HEK293 (cell line): ENCODE results near the gene G3BP1.
"Not testable (repeated sequence)": the region's sequence is repeated elsewhere in the genome, so short reads cannot be mapped to it uniquely, and the experiment has no call there.

ENCODE experiments used
- CTCF ChIA-PET: fragments of 350-600 bp; formaldehyde crosslinking; extraction: SDS; loops from one replicate; lab custom pipeline; 2021; ENCODE audit warnings: antibody characterized with exemption; lab: Yijun Ruan, JAX
- POLR2A ChIA-PET: fragments of 300-600 bp; formaldehyde crosslinking; extraction: SDS; loops from one replicate; lab custom pipeline; 2020; ENCODE audit warnings: antibody characterized with exemption, inconsistent platforms; lab: Yijun Ruan, JAX
- H3K27ac ChIP-seq: fragments of 200-500 bp; sonication (Bioruptor generic); 2 replicates; pipeline ENCODE4 v1.5.1; 2014; ENCODE audit warnings: low read depth, low read length, control low read depth, inconsistent platforms; ENCODE audit errors: extremely low read depth
- H3K36me3 ChIP-seq, 2 experiments: fragments of 200-500 bp in 1 of 2; sonication (Bioruptor generic) in 1 of 2; 1 replicate in 1 of 2; 2 replicates in 1 of 2; pipeline ENCODE4 v1.5.1; 2014 to 2017; ENCODE audit warnings: inconsistent platforms in 2 of 2, low read length in 2 of 2; ENCODE audit not compliant: control insufficient read depth in 2 of 2, insufficient read depth in 1 of 2
- H3K4me1 ChIP-seq: fragments of 200-500 bp; sonication (Bioruptor generic); 2 replicates; pipeline ENCODE4 v1.5.1; 2014; ENCODE audit warnings: mild to moderate bottlenecking, low read length, inconsistent platforms; ENCODE audit not compliant: control insufficient read depth, insufficient read depth
- H3K4me3 ChIP-seq: 2 replicates; pipeline ENCODE4 v1.5.1; 2011; ENCODE audit warnings: low read depth, mild to moderate bottlenecking, control low read depth, low read length, moderate library complexity
- H3K9me3 ChIP-seq: fragments of 200-500 bp; sonication (Bioruptor generic); 2 replicates; pipeline ENCODE4 v1.5.1; 2014; ENCODE audit warnings: low read depth, low read length, inconsistent platforms; ENCODE audit not compliant: control insufficient read depth, insufficient read depth
- GLI2 ChIP-seq: fragments of 450-650 bp; formaldehyde crosslinking; IDR thresholded peaks from 2 replicates; pipeline ENCODE4; 2017; ENCODE audit warnings: missing biosample characterization, missing genetic modification characterization, low read depth, borderline replicate concordance
- PRDM10 ChIP-seq: fragments of 450-650 bp; formaldehyde crosslinking; IDR thresholded peaks from 2 replicates; pipeline ENCODE4 v1.5.1; 2016; ENCODE audit warnings: missing biosample characterization, missing genetic modification characterization
- PRDM6 ChIP-seq: fragments of 450-650 bp; formaldehyde crosslinking; IDR thresholded peaks from 2 replicates; pipeline ENCODE4 v1.5.1; 2017; ENCODE audit warnings: missing biosample characterization, missing genetic modification characterization
- ZBTB17 ChIP-seq: fragments of 450-650 bp; formaldehyde crosslinking; IDR thresholded peaks from 2 replicates; pipeline ENCODE4 v1.5.1; 2016; ENCODE audit warnings: missing biosample characterization, missing genetic modification characterization
- ZBTB48 ChIP-seq: fragments of 450-650 bp; formaldehyde crosslinking; IDR thresholded peaks from 2 replicates; pipeline ENCODE4 v1.5.1; 2016; ENCODE audit warnings: missing biosample characterization, missing genetic modification characterization
- ZBTB6 ChIP-seq: fragments of 450-650 bp; formaldehyde crosslinking; IDR thresholded peaks from 2 replicates; pipeline ENCODE4 v1.5.1; 2017; ENCODE audit warnings: missing biosample characterization, missing genetic modification characterization
- ZBTB7A ChIP-seq: fragments of 450-650 bp; formaldehyde crosslinking; IDR thresholded peaks from 2 replicates; pipeline ENCODE4 v1.5.1; 2016; ENCODE audit warnings: low read depth, missing biosample characterization, missing genetic modification characterization
- ZNF18 ChIP-seq: fragments of 450-650 bp; formaldehyde crosslinking; IDR thresholded peaks from 2 replicates; pipeline ENCODE4 v1.5.1; 2016; ENCODE audit warnings: missing biosample characterization, missing genetic modification characterization
- ZNF302 ChIP-seq: fragments of 450-650 bp; formaldehyde crosslinking; IDR thresholded peaks from 2 replicates; pipeline ENCODE4 v1.5.1; 2016; ENCODE audit warnings: missing biosample characterization, missing genetic modification characterization, low read depth
- ZNF335 ChIP-seq: fragments of 450-650 bp; formaldehyde crosslinking; conservative IDR thresholded peaks from 2 replicates; pipeline ENCODE4 v1.5.1; 2016; ENCODE audit warnings: missing biosample characterization, missing genetic modification characterization
- ZNF600 ChIP-seq: fragments of 450-650 bp; formaldehyde crosslinking; IDR thresholded peaks from 2 replicates; pipeline ENCODE4 v1.5.1; 2016; ENCODE audit warnings: missing biosample characterization, missing genetic modification characterization
- ZNF707 ChIP-seq: fragments of 450-650 bp; formaldehyde crosslinking; IDR thresholded peaks from 2 replicates; pipeline ENCODE4 v1.5.1; 2016; ENCODE audit warnings: missing biosample characterization, missing genetic modification characterization
- ZNF776 ChIP-seq: fragments of 450-650 bp; formaldehyde crosslinking; IDR thresholded peaks from 2 replicates; pipeline ENCODE4 v1.5.0; 2017; ENCODE audit warnings: missing biosample characterization, missing genetic modification characterization, borderline replicate concordance

G3BP1 gene

GRCh38 chr5:151780348-151780747 lies 8.6 kb downstream of the G3BP1 start:
- TF ChIP-seq ZNF776 (tag by site-specific recombination) = no peak
- TF ChIP-seq ZNF600 (tag by site-specific recombination) = 0 out of 2 replicates have a peak, but pooled peaks have one; percentile 12
- peak; percentile 77; the same call in 1 of the 2 replicates for TF ChIP-seq ZBTB6 (tag by site-specific recombination)
- TF ChIP-seq PRDM10 (tag by site-specific recombination) = peak; percentile 61
- no peak for TF ChIP-seq ZBTB7A
- TF ChIP-seq ZBTB17 (tag by site-specific recombination) = peak; percentile 87
- TF ChIP-seq GLI2 (tag by site-specific recombination) = no peak
- TF ChIP-seq ZNF707 (tag by site-specific recombination) = no peak
- TF ChIP-seq ZNF335 (tag by site-specific recombination) = peak; percentile 73
- TF ChIP-seq ZNF302 (tag by site-specific recombination) = no peak
- TF ChIP-seq ZNF18 (tag by site-specific recombination) = no peak
- H3K36me3 ChIP-seq = peaks cover 11 to 23% of the 10 kb centered on the region in 2 experiments; a peak in 2 of 3 replicates
- H3K4me3 ChIP-seq = no peak overlapping the region
- peaks cover 37% of the 10 kb centered on the region for H3K4me1 ChIP-seq
- no peaks in the 10 kb centered on the region for H3K9me3 ChIP-seq
- ChIA-PET POLR2A (interaction anchor here (2.6 kb wide), 1 partner anchor 8 kb away, joined by 22 read pairs; the partner anchor contains the start of gene G3BP1), CTCF (no interaction called here)
- no peak overlapping the region for H3K27ac ChIP-seq

GRCh38 chr5:151781201-151781600 lies 9.4 kb downstream of the G3BP1 start:
- Histone ChIP-seq H3K36me3 (peaks cover 11 to 21% of the 10 kb centered on the region in 2 experiments; a peak in 2 of 3 replicates), H3K4me3 (no peak overlapping the region), H3K27ac (no peak overlapping the region), H3K4me1 (peaks cover 37% of the 10 kb centered on the region), H3K9me3 (no peaks in the 10 kb centered on the region)
- POLR2A ChIA-PET = interaction anchor here (2.6 kb wide), 1 partner anchor 9 kb away, joined by 22 read pairs; the partner anchor contains the start of gene G3BP1
- CTCF ChIA-PET = interaction anchor here (0.6 to 0.8 kb wide), 3 partner anchors 44 to 474 kb away, joined by 3 to 4 read pairs (median 3); no protein-coding TSS in a partner anchor
- TF ChIP-seq ZBTB48 (tag by site-specific recombination) (no peak), PRDM6 (tag by site-specific recombination) (peak; percentile 88)

GRCh38 chr5:151783664-151784063 lies 11.9 kb downstream of the G3BP1 start:
- H3K27ac ChIP-seq, H3K9me3 ChIP-seq, CTCF ChIA-PET, H3K4me3 ChIP-seq: not testable (repeated sequence)
- Histone ChIP-seq H3K36me3 (peaks cover 23 to 25% of the 10 kb centered on the region in 2 experiments; a peak in 2 of 3 replicates), H3K4me1 (peaks cover 34% of the 10 kb centered on the region)
- POLR2A ChIA-PET = interaction anchor here (1.0 kb wide), 1 partner anchor 12 kb away, joined by 4 read pairs; the partner anchor contains the start of gene G3BP1
